ENCODE results near the gene PPCDC.

PPCDC gene

DNA sequence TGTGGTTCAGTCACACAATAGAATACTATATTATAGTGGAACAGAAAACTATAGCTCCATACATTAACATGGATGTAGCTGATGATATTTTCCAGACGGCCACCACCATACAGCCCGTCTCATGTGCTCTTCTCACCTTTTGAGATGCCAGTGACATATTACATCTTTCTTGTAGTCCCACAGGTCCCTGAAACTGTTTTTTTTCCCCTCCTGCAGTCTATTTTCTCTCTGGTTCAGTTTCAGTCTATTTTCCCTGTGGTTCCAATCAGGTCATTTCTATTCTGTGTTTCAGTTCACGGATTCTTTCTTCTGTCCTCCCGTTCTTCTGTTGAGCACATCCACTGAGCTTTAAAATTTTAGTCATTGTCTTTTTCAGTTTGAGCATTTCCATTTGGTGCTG lies 72.2 kb downstream of the PPCDC start:
- no peak overlapping the region for H2AFZ ChIP-seq (ENCODE audit: low read length)
- TF ChIP-seq EZH2phosphoT487 (IDR thresholded peaks at IDR 0.05; ENCODE audit: borderline replicate concordance) = no peak
- TF ChIP-seq, protein P1, sequence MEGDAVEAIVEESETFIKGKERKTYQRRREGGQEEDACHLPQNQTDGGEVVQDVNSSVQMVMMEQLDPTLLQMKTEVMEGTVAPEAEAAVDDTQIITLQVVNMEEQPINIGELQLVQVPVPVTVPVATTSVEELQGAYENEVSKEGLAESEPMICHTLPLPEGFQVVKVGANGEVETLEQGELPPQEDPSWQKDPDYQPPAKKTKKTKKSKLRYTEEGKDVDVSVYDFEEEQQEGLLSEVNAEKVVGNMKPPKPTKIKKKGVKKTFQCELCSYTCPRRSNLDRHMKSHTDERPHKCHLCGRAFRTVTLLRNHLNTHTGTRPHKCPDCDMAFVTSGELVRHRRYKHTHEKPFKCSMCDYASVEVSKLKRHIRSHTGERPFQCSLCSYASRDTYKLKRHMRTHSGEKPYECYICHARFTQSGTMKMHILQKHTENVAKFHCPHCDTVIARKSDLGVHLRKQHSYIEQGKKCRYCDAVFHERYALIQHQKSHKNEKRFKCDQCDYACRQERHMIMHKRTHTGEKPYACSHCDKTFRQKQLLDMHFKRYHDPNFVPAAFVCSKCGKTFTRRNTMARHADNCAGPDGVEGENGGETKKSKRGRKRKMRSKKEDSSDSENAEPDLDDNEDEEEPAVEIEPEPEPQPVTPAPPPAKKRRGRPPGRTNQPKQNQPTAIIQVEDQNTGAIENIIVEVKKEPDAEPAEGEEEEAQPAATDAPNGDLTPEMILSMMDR (conservative IDR thresholded peaks at IDR 0.05; ENCODE audit: low read length) = no peak
- H3K9ac ChIP-seq (ENCODE audit: low read depth, low read length, poor library complexity, severe bottlenecking) = no peak overlapping the region
- no peaks in the 10 kb centered on the region for H3K79me2 ChIP-seq (ENCODE audit: insufficient read depth, low read length)
- no peaks in the 10 kb centered on the region for H3K9me2 ChIP-seq (replicated peaks; ENCODE audit: low read depth, low read length)
- no peaks in the 10 kb centered on the region for H3K9me3 ChIP-seq (ENCODE audit: insufficient read depth, low read depth, low read length)
- H3K4me1 ChIP-seq (ENCODE audit: insufficient read depth, low read length, poor library complexity, severe bottlenecking) = peaks cover 5% of the 10 kb centered on the region
- H3F3A ChIP-seq (ENCODE audit: low read depth) = no peaks in the 10 kb centered on the region; the same call in 1 of the 2 replicates
- H3K4me3 ChIP-seq (ENCODE audit: low read length, poor library complexity, severe bottlenecking) = no peak overlapping the region
- H4K20me1 ChIP-seq (ENCODE audit: insufficient read depth, low read length, poor library complexity, severe bottlenecking) = no peaks in the 10 kb centered on the region
- no peak overlapping the region for H3K4me2 ChIP-seq (ENCODE audit: low read depth, low read length, poor library complexity, severe bottlenecking)
- no peaks in the 10 kb centered on the region for H3K36me3 ChIP-seq (ENCODE audit: insufficient read depth, low read length)
- no peaks in the 10 kb centered on the region for H3K27me3 ChIP-seq (ENCODE audit: insufficient read depth, low read length, poor library complexity, severe bottlenecking)

DNA sequence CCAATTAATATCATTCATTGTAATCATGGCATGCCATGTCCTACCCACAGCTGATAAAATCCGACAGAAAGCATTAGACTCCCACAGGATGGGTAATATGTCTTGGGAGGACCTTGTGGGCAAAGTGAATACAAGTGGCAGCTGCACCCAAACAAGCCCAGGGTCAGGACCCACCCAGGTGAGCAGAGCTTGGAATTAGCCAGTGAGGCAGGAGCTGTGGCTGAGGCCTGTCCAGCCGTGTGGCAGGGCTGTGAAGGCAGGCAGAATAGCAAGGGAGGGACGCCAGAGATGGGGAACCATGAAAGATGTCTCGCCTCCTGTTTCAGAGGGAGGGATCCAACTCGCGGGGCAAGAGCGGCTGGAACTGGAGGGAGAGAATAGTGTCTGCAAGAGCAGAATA lies 74.5 kb downstream of the PPCDC start:
- Histone ChIP-seq H3K4me2 (ENCODE audit: low read depth, low read length, poor library complexity, severe bottlenecking) (no peak overlapping the region), H3K79me2 (ENCODE audit: insufficient read depth, low read length) (no peaks in the 10 kb centered on the region), H3K9me2 (replicated peaks; ENCODE audit: low read depth, low read length) (no peaks in the 10 kb centered on the region), H3K9ac (ENCODE audit: low read depth, low read length, poor library complexity, severe bottlenecking) (peak overlapping the region; percentile 32), H3K27me3 (ENCODE audit: insufficient read depth, low read length, poor library complexity, severe bottlenecking) (no peaks in the 10 kb centered on the region), H3K4me3 (ENCODE audit: low read length, poor library complexity, severe bottlenecking) (no peak overlapping the region), H3F3A (ENCODE audit: low read depth) (no peaks in the 10 kb centered on the region; the same call in 1 of the 2 replicates), H2AFZ (ENCODE audit: low read length) (no peak overlapping the region), H3K4me1 (ENCODE audit: insufficient read depth, low read length, poor library complexity, severe bottlenecking) (peaks cover 20% of the 10 kb centered on the region), H3K9me3 (ENCODE audit: insufficient read depth, low read depth, low read length) (no peaks in the 10 kb centered on the region), H3K36me3 (ENCODE audit: insufficient read depth, low read length) (no peaks in the 10 kb centered on the region), H4K20me1 (ENCODE audit: insufficient read depth, low read length, poor library complexity, severe bottlenecking) (no peaks in the 10 kb centered on the region)
- TF ChIP-seq EZH2phosphoT487 (IDR thresholded peaks at IDR 0.05; ENCODE audit: borderline replicate concordance) = no peak
- TF ChIP-seq, protein P1 (conservative IDR thresholded peaks at IDR 0.05; ENCODE audit: low read length) = no peak

DNA sequence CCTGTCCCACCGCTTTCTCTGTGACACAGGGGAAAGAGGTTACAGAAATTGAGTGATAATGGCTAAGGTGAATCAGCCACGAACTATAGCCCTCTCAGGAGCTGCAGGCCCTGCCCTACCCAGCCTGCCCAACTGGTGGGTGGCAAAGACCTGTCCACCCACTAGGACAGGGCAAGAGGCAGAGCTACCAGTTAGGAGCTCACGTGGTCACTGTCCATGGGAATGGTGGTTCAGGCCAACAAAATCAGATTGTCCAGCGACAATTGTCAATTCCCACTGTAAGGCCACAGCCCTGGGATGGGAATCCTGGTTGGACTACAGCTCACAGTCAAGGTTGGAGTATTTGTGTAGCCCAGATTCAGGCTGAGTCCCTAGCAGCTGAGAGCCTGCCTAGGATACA lies 75.0 kb downstream of the PPCDC start:
- Histone ChIP-seq H3K79me2 (ENCODE audit: insufficient read depth, low read length) (no peaks in the 10 kb centered on the region), H3K9me3 (ENCODE audit: insufficient read depth, low read depth, low read length) (no peaks in the 10 kb centered on the region), H4K20me1 (ENCODE audit: insufficient read depth, low read length, poor library complexity, severe bottlenecking) (no peaks in the 10 kb centered on the region), H3K4me3 (ENCODE audit: low read length, poor library complexity, severe bottlenecking) (no peak overlapping the region), H3K9me2 (replicated peaks; ENCODE audit: low read depth, low read length) (no peaks in the 10 kb centered on the region), H3K4me2 (ENCODE audit: low read depth, low read length, poor library complexity, severe bottlenecking) (no peak overlapping the region), H3F3A (ENCODE audit: low read depth) (no peaks in the 10 kb centered on the region; the same call in 1 of the 2 replicates), H3K9ac (ENCODE audit: low read depth, low read length, poor library complexity, severe bottlenecking) (no peak overlapping the region), H3K27me3 (ENCODE audit: insufficient read depth, low read length, poor library complexity, severe bottlenecking) (no peaks in the 10 kb centered on the region), H3K4me1 (ENCODE audit: insufficient read depth, low read length, poor library complexity, severe bottlenecking) (peaks cover 20% of the 10 kb centered on the region), H3K36me3 (ENCODE audit: insufficient read depth, low read length) (no peaks in the 10 kb centered on the region), H2AFZ (ENCODE audit: low read length) (no peak overlapping the region)
- TF ChIP-seq EZH2phosphoT487 (IDR thresholded peaks at IDR 0.05; ENCODE audit: borderline replicate concordance) = no peak
